Middle frontal gyrus (tissue), 1 donor: Measurements from ENCODE around the gene SSTR3.

Experiments
- DNase-seq: peaks from one replicate; pipeline ENCODE4 v3.0.0-alpha.2; 2015; ENCODE audit warnings: low spot score; ENCODE audit errors: extremely low spot score

The SSTR3 gene

GRCh38 chr22:37167981-37168647 lies 44.2 kb downstream of the SSTR3 start:
- DNase-seq, result no peak

- DNase-seq, result no peak
These were observed 44.9 kb downstream of the SSTR3 start for GRCh38 chr22:37167176-37167980.

- DNase-seq, result peak; percentile 68
These were observed 45.6 kb downstream of the SSTR3 start for GRCh38 chr22:37166675-37167066.

GRCh38 chr22:37165940-37166674 lies 46.2 kb downstream of the SSTR3 start:
- DNase-seq, result no peak

- DNase-seq, result no peak
These were observed 47.2 kb downstream of the SSTR3 start for GRCh38 chr22:37165066-37165465.

GRCh38 chr22:37164505-37164887 lies 47.8 kb downstream of the SSTR3 start:
- no peak for DNase-seq

GRCh38 chr22:37163575-37164504 lies 48.4 kb downstream of the SSTR3 start:
- DNase-seq, result no peak

- DNase-seq, result no peak
These were observed 49.2 kb downstream of the SSTR3 start for GRCh38 chr22:37163096-37163489.

- no peak for DNase-seq
These were observed 49.8 kb downstream of the SSTR3 start for GRCh38 chr22:37162221-37163095.

GRCh38 chr22:37161443-37161842 lies 50.8 kb downstream of the SSTR3 start:
- no peak for DNase-seq

GRCh38 chr22:37160027-37160426 lies 52.2 kb downstream of the SSTR3 start:
- no peak for DNase-seq

- DNase-seq, result no peak
These were observed 53.4 kb downstream of the SSTR3 start for GRCh38 chr22:37158963-37159290.

GRCh38 chr22:37157516-37158285 lies 54.6 kb downstream of the SSTR3 start:
- DNase-seq, result no peak

- no peak for DNase-seq
These were observed 55.4 kb downstream of the SSTR3 start for GRCh38 chr22:37156686-37157435.

GRCh38 chr22:37155971-37156370 lies 56.3 kb downstream of the SSTR3 start:
- no peak for DNase-seq

- DNase-seq, result no peak
These were observed 57.2 kb downstream of the SSTR3 start for GRCh38 chr22:37154925-37155712.
